ENCODE measurements around the gene EXOSC9. TPM values are rescaled to one million over a fixed set of nuclear protein-coding genes. Genes with fewer than 3 reads are reported as not detected.
A peak's percentile ranks its signal among the peaks of the same experiment; 100 is the strongest.

EXOSC9 gene
- total RNA-seq, 1 donor from 2014 or later: 25.1 TPM

DNA sequence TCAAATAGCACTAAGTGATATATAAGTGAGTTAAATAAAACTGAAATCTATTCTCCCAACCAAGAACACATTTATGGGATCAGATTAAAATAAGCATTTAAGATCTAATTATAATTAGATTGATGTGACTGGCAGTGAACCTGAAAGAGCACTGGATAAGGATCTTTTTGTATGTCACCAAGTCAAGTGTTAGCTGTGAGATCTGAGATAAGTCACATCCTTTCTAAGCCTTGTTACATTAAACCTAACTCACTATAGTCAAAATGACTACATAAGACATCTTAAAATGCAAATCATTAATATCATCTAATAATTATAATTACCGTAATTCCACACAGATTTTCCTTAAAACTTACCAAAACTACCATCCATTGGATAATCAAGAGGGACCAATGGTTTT lies 20.9 kb downstream of the EXOSC9 start:
- Histone ChIP-seq H3K9me3 (ENCODE audit: control insufficient read depth in 3 of 3, low read length in 3 of 3) (no peaks in the 10 kb centered on the region), H3K4me3 (ENCODE audit: low read length in 3 of 3) (no peak overlapping the region), H3K9ac (ENCODE audit: low read depth in 1 of 3, low read length in 3 of 3) (no peak overlapping the region)

DNA sequence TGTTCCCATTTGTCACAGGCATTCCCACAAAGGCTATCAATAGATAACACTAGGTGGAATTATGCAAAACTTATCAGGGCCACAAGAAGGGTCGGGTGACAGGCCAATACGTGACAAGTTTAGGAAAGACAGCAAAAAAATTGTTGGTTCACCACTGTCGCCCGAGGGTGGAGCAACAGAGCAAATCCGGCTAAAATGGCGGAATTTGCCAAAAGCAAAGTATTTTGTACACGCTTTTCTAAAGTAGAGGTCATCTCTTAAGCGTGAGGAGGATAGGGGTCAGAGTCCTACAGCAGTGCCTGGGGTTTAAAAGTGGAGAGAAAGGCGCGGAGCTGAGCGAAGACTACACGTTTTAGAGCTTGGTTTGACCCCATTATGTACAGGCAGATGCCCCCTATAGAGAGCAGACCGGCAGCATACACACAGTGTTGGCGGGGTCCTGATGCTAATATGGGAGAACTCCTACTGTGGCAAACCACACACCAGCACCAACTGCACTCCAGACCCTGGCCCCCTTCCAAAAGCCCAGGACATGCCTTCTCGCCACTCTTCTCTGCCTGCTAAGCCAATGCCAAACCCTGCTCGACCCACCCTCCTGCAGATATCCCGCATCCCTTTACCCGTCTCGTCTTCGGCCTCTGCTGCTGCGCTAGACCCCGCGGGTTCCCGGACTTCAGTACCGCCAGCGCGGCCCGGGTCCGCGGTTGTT lies 21.8 kb downstream of the EXOSC9 start:
- Histone ChIP-seq H3K27me3 (ENCODE audit: control insufficient read depth in 3 of 3, insufficient read depth in 3 of 3, low read length in 3 of 3) (no peaks in the 10 kb centered on the region), H3K36me3 (ENCODE audit: control insufficient read depth in 3 of 3, insufficient read depth in 3 of 3, low read length in 3 of 3) (peaks cover 0 to 11% (median 4%) of the 10 kb centered on the region in 3 donors), H3K27ac (ENCODE audit: low read depth, low read length) (no peak overlapping the region), H3K4me1 (ENCODE audit: control insufficient read depth in 3 of 3, insufficient read depth in 3 of 3, low read length in 3 of 3) (peaks cover 5 to 10% (median 8%) of the 10 kb centered on the region in 3 donors), H3K9me3 (ENCODE audit: control insufficient read depth in 3 of 3, low read length in 3 of 3) (no peaks in the 10 kb centered on the region), H3K9ac (ENCODE audit: low read depth in 1 of 3, low read length in 3 of 3) (no peak overlapping the region), H3K4me3 (ENCODE audit: low read length in 3 of 3) (peak overlapping the region; percentile 81 to 91 (median 81))

More for the DNA sequence above, 20.9 kb downstream of the EXOSC9 start:
- Histone ChIP-seq H3K4me1 (ENCODE audit: control insufficient read depth in 3 of 3, insufficient read depth in 3 of 3, low read length in 3 of 3) (peaks cover 5 to 10% (median 8%) of the 10 kb centered on the region in 3 donors), H3K27me3 (ENCODE audit: control insufficient read depth in 3 of 3, insufficient read depth in 3 of 3, low read length in 3 of 3) (no peaks in the 10 kb centered on the region), H3K36me3 (ENCODE audit: control insufficient read depth in 3 of 3, insufficient read depth in 3 of 3, low read length in 3 of 3) (peaks cover 0 to 13% (median 10%) of the 10 kb centered on the region in 3 donors), H3K27ac (ENCODE audit: low read depth, low read length) (no peak overlapping the region)

DNA sequence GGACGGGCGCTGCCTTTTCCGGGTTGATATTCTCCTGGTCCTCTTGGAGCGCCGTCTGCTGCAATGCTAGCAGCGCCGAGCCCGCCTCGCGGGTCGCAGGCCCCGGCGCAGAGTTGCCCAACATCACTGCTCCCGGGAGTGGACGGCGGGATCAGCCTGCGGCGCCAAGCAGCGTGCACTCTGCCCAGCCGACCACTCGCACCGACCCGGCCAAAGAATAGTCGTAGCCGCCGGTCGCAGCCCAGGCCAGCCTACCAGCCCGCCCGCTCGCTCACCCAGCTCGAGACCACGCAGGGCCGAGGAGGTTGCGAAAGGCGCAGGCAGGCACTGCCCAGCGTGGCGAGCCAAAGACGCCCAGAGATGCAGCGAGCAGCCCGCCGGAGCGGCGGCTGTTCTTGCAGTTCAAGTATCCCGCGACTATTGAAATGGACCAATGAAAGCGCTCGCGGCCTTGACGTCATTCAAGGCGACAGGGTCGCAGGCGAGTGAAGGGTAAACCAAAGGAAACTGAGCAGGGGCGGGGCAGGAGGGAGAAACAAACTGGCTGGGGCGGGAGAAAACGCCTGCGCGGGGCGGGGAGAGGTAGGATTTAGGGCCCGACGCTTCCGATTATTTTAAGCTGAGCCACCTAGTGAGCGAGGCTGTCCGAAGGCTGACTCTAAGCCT lies 22.5 kb downstream of the EXOSC9 start, which contains the start of gene CCNA2:
TSS of gene CCNA2 (minus strand) at position 379 of the 666 bp plus-strand sequence. CDS start at position 124, 255 bp downstream.
- H3K9ac ChIP-seq (ENCODE audit: low read depth in 1 of 3, low read length in 3 of 3): peak within 1 kb of the TSS; percentile 74 to 92 (median 78)
- peaks cover 0 to 5% (median 0%) of the 10 kb centered on the region in 3 donors for H3K36me3 ChIP-seq (ENCODE audit: control insufficient read depth in 3 of 3, insufficient read depth in 3 of 3, low read length in 3 of 3)

DNA sequence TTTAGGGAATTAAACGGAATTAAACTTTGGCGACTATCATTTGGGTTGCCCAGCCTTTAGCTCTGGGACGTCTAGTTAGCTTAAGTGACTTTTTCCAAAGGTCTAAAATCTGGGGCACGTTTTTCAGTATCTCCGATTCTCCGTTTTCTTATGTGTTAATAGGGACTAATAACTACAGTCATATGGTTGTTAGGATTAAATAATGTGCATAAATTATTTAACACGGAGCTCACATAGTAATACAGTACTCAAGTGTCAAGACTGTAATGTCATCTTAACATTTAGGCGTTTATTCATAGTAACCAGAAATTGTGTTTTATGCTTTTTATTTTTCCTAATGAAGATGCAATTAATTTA lies 23.0 kb downstream of the EXOSC9 start:
- H3K4me3 ChIP-seq (ENCODE audit: low read length in 3 of 3): peak overlapping the region; percentile 81 to 91 (median 81)
- peak overlapping the region; percentile 74 to 92 (median 78) for H3K9ac ChIP-seq (ENCODE audit: low read depth in 1 of 3, low read length in 3 of 3)

More for the DNA sequence above, 22.5 kb downstream of the EXOSC9 start, which contains the start of gene CCNA2:
- Histone ChIP-seq H3K4me3 (ENCODE audit: low read length in 3 of 3) (peak within 1 kb of the TSS; percentile 81 to 91 (median 81)), H3K4me1 (ENCODE audit: control insufficient read depth in 3 of 3, insufficient read depth in 3 of 3, low read length in 3 of 3) (peaks cover 5 to 10% (median 8%) of the 10 kb centered on the region in 3 donors), H3K27me3 (ENCODE audit: control insufficient read depth in 3 of 3, insufficient read depth in 3 of 3, low read length in 3 of 3) (no peaks in the 10 kb centered on the region), H3K27ac (ENCODE audit: low read depth, low read length) (peak within 1 kb of the TSS; percentile 79), H3K9me3 (ENCODE audit: control insufficient read depth in 3 of 3, low read length in 3 of 3) (no peaks in the 10 kb centered on the region)

DNA sequence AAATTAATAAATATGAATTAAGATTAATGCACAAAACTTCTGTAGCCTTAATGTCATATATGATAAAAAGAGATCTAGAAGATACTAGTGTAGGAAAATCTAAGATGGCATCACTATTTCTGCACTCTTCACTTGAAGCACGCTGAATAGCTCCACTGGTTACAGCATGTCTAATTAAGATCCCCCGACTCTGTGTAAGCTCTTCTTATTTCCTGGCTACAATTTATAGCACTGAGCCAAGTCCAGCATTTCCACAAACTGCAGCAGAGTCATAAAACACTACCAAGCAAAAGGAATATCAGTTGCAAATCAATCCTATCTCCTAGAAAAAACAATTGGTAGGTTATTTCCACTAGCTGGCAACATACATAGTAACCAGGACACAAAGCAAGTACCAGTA lies 23.8 kb downstream of the EXOSC9 start:
- Histone ChIP-seq H3K9ac (ENCODE audit: low read depth in 1 of 3, low read length in 3 of 3) (no peak overlapping the region), H3K4me3 (ENCODE audit: low read length in 3 of 3) (no peak overlapping the region), H3K4me1 (ENCODE audit: control insufficient read depth in 3 of 3, insufficient read depth in 3 of 3, low read length in 3 of 3) (peaks cover 5 to 10% (median 8%) of the 10 kb centered on the region in 3 donors), H3K36me3 (ENCODE audit: control insufficient read depth in 3 of 3, insufficient read depth in 3 of 3, low read length in 3 of 3) (peaks cover 0 to 8% (median 6%) of the 10 kb centered on the region in 3 donors), H3K27ac (ENCODE audit: low read depth, low read length) (no peak overlapping the region), H3K9me3 (ENCODE audit: control insufficient read depth in 3 of 3, low read length in 3 of 3) (no peaks in the 10 kb centered on the region), H3K27me3 (ENCODE audit: control insufficient read depth in 3 of 3, insufficient read depth in 3 of 3, low read length in 3 of 3) (no peaks in the 10 kb centered on the region)

More for the DNA sequence above, 23.0 kb downstream of the EXOSC9 start:
- Histone ChIP-seq H3K36me3 (ENCODE audit: control insufficient read depth in 3 of 3, insufficient read depth in 3 of 3, low read length in 3 of 3) (peaks cover 0 to 4% (median 0%) of the 10 kb centered on the region in 3 donors), H3K9me3 (ENCODE audit: control insufficient read depth in 3 of 3, low read length in 3 of 3) (no peaks in the 10 kb centered on the region), H3K27ac (ENCODE audit: low read depth, low read length) (peak overlapping the region; percentile 79), H3K4me1 (ENCODE audit: control insufficient read depth in 3 of 3, insufficient read depth in 3 of 3, low read length in 3 of 3) (peaks cover 5 to 10% (median 8%) of the 10 kb centered on the region in 3 donors), H3K27me3 (ENCODE audit: control insufficient read depth in 3 of 3, insufficient read depth in 3 of 3, low read length in 3 of 3) (no peaks in the 10 kb centered on the region)

DNA sequence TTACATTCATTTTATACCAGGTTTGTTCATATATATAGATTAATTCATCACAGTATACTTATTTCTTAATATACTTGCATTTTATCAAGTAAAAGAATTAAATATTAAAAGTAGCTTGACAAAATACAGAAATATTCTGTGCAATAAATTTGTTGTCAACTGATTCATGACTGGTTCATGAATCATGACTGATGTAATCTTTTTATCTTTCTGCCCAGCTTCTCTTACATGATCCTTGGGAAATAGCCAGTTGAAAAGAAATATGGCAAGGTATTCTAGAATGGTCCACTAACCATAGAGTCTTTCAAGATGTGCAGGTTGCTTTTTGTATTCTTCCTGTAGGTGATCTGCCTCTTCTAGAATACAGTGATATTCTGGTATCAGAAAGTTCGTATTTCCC lies 26.7 kb downstream of the EXOSC9 start:
- H3K9me3 ChIP-seq (ENCODE audit: control insufficient read depth in 3 of 3, low read length in 3 of 3): no peaks in the 10 kb centered on the region
- peaks cover 5 to 10% (median 8%) of the 10 kb centered on the region in 3 donors for H3K4me1 ChIP-seq (ENCODE audit: control insufficient read depth in 3 of 3, insufficient read depth in 3 of 3, low read length in 3 of 3)
- no peaks in the 10 kb centered on the region for H3K27me3 ChIP-seq (ENCODE audit: control insufficient read depth in 3 of 3, insufficient read depth in 3 of 3, low read length in 3 of 3)
- H3K4me3 ChIP-seq (ENCODE audit: low read length in 3 of 3): no peak overlapping the region
- no peak overlapping the region for H3K9ac ChIP-seq (ENCODE audit: low read depth in 1 of 3, low read length in 3 of 3)
- no peak overlapping the region for H3K27ac ChIP-seq (ENCODE audit: low read depth, low read length)
- H3K36me3 ChIP-seq (ENCODE audit: control insufficient read depth in 3 of 3, insufficient read depth in 3 of 3, low read length in 3 of 3): peaks cover 0 to 14% (median 11%) of the 10 kb centered on the region in 3 donors

DNA sequence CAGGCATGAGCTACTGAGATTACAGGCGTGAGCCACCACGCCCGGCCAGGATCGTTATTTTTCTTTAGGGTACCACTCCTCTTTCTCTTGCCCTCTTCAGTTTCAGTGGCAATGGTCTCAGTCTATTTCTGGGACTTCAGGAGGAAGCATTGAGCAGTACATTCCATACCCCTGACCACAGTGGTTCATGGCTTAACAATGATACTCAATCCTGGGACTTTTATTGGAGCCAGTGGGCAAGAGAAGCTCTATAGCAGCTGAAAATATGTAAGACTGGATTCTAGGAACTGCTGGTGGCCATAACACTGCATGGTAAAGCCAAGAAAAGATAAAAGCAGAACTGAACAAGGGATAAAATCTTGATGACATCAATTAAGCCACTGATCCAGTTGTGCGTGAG lies 28.4 kb downstream of the EXOSC9 start:
- H3K27ac ChIP-seq (ENCODE audit: low read depth, low read length): no peak overlapping the region

DNA sequence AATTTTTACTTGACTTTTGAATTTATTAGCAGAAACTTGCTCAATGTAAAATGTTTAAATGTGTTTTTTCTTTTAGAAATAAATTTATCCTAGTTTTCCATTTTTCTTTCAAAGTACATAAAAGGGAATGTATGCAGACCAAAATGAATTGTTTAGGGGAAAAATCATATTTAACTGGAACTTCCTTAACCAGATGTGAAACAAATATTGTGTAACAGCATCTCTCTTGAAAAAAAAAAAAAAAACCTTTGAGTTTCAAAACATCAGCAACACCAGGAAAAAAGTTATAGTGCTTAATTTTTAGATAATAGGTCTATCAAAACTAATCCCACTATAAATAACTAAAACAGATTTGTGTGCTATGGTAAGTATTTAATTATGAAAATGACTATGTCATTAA lies 37.0 kb downstream of the EXOSC9 start:
- H3K27ac ChIP-seq (ENCODE audit: low read depth, low read length): no peak overlapping the region
- peaks cover 0 to 20% (median 0%) of the 10 kb centered on the region in 3 donors for H3K36me3 ChIP-seq (ENCODE audit: control insufficient read depth in 3 of 3, insufficient read depth in 3 of 3, low read length in 3 of 3)
- no peak overlapping the region for H3K4me3 ChIP-seq (ENCODE audit: low read length in 3 of 3)
- no peak overlapping the region for H3K9ac ChIP-seq (ENCODE audit: low read depth in 1 of 3, low read length in 3 of 3)
- no peaks in the 10 kb centered on the region for H3K9me3 ChIP-seq (ENCODE audit: control insufficient read depth in 3 of 3, low read length in 3 of 3)
- no peaks in the 10 kb centered on the region for H3K4me1 ChIP-seq (ENCODE audit: control insufficient read depth in 3 of 3, insufficient read depth in 3 of 3, low read length in 3 of 3)
- no peaks in the 10 kb centered on the region for H3K27me3 ChIP-seq (ENCODE audit: control insufficient read depth in 3 of 3, insufficient read depth in 3 of 3, low read length in 3 of 3)

More for the DNA sequence above, 28.4 kb downstream of the EXOSC9 start:
- no peaks in the 10 kb centered on the region for H3K4me1 ChIP-seq (ENCODE audit: control insufficient read depth in 3 of 3, insufficient read depth in 3 of 3, low read length in 3 of 3)
- no peak overlapping the region for H3K4me3 ChIP-seq (ENCODE audit: low read length in 3 of 3)
- H3K27me3 ChIP-seq (ENCODE audit: control insufficient read depth in 3 of 3, insufficient read depth in 3 of 3, low read length in 3 of 3): no peaks in the 10 kb centered on the region
- H3K9me3 ChIP-seq (ENCODE audit: control insufficient read depth in 3 of 3, low read length in 3 of 3): no peaks in the 10 kb centered on the region
- H3K36me3 ChIP-seq (ENCODE audit: control insufficient read depth in 3 of 3, insufficient read depth in 3 of 3, low read length in 3 of 3): peaks cover 0 to 14% (median 11%) of the 10 kb centered on the region in 3 donors
- H3K9ac ChIP-seq (ENCODE audit: low read depth in 1 of 3, low read length in 3 of 3): no peak overlapping the region

DNA sequence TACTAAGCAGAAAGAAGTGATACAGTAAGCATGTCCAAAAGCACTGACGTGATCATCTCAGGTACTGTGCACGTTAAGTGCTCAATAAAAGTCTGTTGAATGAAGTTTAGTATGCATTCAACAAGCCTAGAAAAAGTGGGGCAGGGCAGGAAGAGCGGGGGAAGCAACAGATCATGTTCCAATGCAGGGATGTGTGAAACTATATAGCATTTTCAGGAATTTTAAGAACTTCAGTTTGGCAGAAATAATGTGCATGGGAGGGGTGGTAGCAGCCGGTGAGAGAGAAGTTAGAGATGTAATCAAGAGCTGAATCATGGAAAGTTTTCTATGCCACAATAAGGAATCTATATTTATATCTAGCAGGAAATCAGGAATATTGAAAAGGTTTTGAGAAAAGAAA lies 41.7 kb downstream of the EXOSC9 start:
- H3K4me3 ChIP-seq (ENCODE audit: low read length in 3 of 3): no peak overlapping the region
- H3K27me3 ChIP-seq (ENCODE audit: control insufficient read depth in 3 of 3, insufficient read depth in 3 of 3, low read length in 3 of 3): no peaks in the 10 kb centered on the region
- H3K36me3 ChIP-seq (ENCODE audit: control insufficient read depth in 3 of 3, insufficient read depth in 3 of 3, low read length in 3 of 3): peaks cover 4 to 23% (median 10%) of the 10 kb centered on the region in 3 donors
- H3K9me3 ChIP-seq (ENCODE audit: control insufficient read depth in 3 of 3, low read length in 3 of 3): no peaks in the 10 kb centered on the region
- H3K27ac ChIP-seq (ENCODE audit: low read depth, low read length): no peak overlapping the region
- H3K4me1 ChIP-seq (ENCODE audit: control insufficient read depth in 3 of 3, insufficient read depth in 3 of 3, low read length in 3 of 3): no peaks in the 10 kb centered on the region
- no peak overlapping the region for H3K9ac ChIP-seq (ENCODE audit: low read depth in 1 of 3, low read length in 3 of 3)

DNA sequence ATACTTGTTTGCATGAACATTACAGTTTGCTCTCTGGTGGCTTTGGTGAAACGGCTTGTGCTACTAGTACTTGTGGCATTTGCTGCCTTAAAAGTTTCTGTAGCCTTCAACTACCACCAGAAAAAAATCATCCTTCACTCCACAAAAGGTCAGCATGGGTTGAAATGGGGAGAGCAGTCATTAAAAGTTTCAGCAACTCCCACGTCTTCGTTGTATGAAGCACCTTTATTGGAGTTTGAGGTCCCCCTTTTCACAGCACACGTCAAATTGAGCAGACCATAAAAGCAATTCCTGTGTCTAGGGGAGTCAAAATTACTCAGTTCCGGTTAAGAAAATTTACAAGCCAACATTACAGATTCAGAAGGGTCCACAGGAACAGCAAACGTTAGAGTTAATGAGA lies 45.5 kb downstream of the EXOSC9 start:
- H3K9me3 ChIP-seq (ENCODE audit: control insufficient read depth in 3 of 3, low read length in 3 of 3): no peaks in the 10 kb centered on the region
- peaks cover 4 to 23% (median 15%) of the 10 kb centered on the region in 3 donors for H3K36me3 ChIP-seq (ENCODE audit: control insufficient read depth in 3 of 3, insufficient read depth in 3 of 3, low read length in 3 of 3)
- H3K4me3 ChIP-seq (ENCODE audit: low read length in 3 of 3): no peak overlapping the region
- H3K27me3 ChIP-seq (ENCODE audit: control insufficient read depth in 3 of 3, insufficient read depth in 3 of 3, low read length in 3 of 3): no peaks in the 10 kb centered on the region
- H3K4me1 ChIP-seq (ENCODE audit: control insufficient read depth in 3 of 3, insufficient read depth in 3 of 3, low read length in 3 of 3): no peaks in the 10 kb centered on the region
- no peak overlapping the region for H3K9ac ChIP-seq (ENCODE audit: low read depth in 1 of 3, low read length in 3 of 3)
- no peak overlapping the region for H3K27ac ChIP-seq (ENCODE audit: low read depth, low read length)
